Measurements from ENCODE around the gene FNDC5. TPM values are rescaled to one million over a fixed set of nuclear protein-coding genes. Genes with fewer than 3 reads are reported as not detected.

Gene FNDC5
- polyA plus RNA-seq, 1 donor, result 209 TPM

DNA sequence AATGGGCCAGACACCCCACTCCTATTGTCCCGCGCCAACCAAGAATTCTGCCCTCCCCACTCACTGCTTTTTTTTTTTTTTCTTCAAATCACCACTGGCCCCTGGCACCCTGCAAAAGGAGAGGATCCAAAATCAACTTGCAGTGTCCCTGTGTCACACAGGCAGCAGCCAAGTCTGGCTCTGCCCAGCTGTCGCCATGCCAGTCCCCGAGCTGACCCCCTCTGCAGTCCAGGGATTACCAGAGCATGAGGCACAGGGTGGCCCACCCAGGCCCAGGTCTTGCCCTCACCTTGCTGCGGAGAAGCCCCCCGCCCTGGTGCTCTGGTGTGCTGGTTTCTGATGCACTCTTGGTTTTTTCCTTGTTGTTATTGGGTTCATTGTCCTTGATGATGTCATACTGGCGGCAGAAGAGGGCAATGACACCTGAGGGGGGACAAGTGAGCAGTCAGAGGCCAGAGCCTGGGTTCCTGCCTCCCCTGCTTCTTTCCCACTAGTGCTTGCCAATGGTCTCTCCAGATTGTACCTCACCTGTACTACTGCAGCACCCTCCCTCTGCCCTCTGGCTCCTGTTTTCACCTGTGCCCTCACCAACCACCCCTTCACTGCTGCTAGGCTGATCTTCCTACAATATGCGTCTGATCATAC is 6.2 kb downstream of the FNDC5 start:
- DNase-seq, result no peak

DNA sequence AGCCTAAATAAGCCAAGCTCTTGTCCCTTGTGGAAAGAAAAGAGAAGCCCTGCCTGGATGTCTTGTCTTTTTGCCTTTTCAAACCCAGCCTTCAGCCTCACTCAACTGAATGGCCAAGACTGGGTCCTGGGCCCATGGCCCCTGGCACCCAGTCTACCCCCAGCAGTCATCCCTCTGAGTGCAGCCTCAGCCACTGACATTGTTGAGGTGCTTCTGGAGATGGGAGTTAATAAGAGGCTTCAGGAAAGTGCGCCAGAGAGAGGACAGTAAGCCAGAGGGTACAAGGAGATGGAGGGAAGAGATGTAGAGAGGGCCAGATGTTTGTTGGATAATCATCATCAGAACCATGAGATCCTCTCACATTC is 6.8 kb downstream of the FNDC5 start:
- DNase-seq, result no peak

DNA sequence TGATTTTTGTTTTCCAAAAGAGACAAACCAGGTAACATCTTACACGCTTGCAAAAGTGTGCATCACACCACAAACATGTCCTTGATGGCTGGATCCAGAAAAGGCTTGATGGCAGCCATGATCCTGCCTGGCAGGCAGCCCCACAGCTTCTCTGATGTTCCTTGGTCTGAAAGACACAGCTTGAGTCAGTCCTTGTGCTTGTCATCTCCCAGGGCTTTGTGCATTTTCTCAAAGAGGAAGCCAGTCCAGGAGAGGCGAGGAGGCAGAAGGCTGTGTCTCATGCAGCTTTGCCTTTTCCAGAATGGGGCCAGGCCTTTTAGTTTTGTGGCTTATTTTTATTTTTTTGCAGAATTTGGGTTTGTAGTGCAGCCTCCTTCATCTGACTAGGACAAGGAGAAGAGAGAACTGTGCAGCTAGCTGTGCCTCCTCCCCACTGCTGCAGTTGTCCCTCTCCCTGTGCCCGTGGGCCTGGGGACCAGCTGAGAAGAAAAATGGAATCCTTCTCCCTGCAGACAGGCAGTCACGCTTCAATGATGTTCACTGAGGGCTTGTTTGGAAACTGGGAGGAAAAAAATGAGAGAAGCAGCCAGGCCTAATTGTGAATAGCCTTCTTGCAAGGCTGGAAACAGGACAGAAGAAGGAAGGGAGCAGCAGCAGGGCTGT is 7.4 kb downstream of the FNDC5 start:
- no peak for DNase-seq

DNA sequence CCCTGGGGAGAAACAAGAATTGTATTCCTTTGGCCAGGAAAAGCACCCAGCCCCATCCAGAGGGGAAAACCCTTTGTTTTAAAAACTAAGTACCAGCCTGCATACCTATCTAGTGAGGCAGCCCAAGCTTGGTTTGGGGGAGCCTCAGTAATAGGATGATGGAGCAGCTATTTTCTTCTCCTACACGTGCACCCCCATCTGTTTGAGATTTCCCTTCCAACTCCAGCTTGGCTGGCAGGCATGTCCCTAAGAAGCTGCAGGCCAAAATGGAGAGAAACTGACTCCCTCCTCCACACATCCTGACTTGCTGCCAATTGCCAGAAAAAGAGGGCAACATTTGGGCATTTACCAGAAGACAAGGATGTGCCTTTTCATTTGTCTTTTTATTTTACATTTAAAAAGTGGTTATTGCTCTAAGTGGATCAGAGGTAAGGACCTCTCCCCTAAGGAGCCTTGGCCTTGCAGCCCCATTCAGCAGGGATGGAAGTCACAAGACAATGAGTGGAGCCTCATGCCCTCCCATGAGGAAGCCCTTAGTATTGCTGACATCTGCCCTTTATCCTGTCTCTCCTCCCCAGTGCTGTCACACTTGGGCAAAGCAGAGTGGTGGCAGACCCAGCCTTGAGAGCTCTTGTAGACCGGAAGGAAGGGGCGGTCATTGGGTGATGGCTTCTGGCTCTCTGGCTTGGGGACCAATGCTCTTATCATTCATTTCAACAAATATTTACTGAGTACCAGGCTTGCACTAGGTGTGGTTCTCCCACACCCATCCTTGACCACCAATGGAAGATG is 8.6 kb downstream of the FNDC5 start:
- no peak for DNase-seq

DNA sequence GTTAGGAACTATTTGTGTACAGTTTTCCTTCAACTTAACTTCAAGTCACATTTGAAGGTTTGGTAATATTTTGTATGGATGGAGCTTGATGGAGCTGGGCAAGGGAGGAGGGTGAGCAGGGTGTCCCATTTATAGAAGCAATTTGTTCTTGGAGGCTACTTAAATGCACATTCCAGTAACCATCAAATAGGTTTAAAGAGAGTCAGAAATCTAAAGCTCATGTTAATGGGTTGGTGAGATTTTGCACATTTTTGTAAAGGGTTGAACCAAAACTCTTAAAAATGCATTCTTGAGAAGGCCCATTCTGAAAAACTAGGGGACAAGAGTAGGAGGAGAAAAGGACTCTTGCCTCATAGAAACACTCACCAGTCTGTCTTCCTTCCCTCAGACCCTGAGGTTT is 10.1 kb downstream of the FNDC5 start:
- no peak for DNase-seq

DNA sequence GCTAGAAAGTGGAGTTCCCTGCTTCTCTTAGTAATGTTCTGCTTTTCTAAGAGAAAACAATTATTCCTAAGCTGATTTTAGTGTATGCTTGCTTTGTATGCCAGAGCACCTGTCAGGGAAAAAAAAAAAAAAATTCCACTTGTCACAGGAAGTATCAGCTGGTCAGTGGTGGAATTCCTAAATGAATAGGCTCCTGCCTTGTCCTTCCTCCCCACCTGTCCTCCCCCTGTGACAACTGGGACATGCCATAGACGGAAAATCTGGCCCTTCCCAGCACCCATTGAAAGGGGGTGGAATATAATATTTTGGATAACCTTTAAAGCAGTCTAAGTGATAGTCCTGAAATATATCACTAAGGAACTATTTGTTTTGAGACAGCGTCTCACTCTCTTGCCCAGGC is 10.8 kb downstream of the FNDC5 start:
- no peak for DNase-seq

DNA sequence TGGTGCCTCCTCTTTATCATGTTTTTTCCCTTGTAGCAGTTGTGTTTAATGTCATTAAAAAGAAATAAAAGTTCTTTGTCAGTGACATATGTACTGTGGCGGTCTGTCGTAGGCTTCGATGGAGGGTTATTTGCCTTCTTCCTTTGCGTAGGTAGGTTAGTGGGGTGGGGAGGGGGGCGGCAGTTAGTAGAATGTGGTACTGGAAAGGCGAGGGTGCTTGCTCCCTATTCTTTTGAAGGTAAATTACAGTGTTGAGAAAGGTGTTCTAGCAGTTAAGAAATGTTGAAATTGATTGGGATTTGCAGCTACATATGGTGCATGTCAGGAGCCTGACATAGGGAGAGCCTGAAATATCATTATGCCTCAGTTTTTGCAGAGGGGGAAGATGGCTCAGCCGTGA is 11.9 kb downstream of the FNDC5 start:
- no peak for DNase-seq

DNA sequence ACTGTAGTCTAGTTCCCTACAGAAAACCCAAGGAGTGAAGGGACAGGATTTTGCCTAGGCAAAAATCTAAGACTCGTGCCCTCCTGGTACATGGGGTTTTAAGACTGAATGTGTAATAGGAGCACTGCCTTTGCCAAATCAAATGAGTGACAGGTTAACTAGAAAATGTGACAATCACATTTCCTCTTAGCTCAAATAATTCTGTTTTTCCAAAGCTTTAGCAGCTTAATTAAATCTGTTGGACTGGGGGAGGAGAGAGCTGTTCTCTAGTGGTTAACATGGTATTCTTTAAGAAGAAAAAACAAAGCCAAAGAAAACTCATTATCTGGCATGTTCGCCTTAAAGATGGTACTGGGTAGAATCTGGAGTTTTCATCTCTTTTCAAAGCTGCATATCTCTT is 12.6 kb downstream of the FNDC5 start:
- no peak for DNase-seq

DNA sequence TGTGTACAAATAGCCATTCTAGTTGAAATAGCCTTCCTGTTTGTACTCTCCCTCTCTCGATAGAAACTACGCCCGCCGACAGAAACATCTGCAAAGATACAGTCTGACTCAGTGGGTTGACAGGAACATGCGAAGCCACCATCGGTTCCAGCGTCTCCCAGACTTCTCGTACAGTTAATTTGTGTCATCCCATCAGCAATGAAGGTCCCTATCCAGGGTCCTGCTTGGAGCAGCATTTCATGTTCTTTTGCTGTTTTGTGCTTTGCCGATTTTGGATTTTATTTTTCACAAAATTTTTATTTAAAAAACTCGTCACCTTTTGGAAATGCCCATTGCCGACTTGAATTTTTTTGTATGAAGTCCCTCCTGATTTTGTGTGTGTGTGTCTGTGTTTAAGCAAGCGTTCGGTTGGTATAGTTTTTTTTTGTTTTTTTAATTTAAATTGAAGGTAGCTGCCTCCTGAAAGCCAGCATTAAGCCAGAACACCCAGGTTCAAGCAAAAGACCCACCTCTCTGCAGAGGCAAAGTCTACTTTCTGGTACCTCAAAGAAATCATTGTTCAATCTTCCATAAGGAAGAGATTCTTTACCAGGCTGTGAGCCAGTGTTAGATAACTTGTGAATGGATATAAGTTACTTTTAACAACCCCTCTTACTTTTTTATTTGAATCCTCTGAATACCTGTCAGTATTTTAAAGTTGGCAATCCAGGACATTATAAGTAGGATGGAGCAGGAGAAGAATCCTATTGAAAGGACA is 14.7 kb downstream of the FNDC5 start:
- no peak for DNase-seq

DNA sequence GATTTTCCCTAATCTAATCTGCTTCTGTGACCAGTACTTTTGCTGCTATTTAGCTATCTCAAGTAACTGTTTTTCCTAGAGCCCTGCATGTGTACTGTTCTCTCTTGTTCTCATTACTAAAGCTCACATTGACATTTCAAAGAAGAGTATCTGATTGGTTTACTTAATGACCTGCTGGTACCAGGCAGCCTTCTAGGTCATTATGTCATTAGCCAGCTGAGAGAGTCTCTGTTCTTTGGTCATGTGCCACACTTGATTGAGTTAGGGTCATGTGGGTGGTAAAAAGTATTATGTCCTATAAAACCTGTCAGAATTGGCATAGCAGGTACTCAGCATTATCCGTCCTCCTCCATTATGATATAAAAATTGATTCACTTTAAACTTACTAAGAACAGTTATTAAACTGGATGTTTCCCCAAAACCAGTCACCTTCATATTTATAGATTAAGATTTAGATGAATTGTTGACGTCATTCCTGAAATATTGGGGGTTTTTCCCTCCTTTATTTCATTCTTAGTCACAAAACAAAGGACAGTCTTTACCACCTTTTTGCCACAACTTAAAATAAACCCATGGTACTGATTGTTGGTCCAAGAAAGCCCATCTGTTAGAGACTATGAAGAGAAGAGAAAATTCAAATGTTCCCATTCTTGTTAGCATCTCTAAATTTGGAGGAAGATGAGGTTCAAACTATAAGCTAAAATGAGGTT is 22.2 kb downstream of the FNDC5 start:
- DNase-seq, result no peak

DNA sequence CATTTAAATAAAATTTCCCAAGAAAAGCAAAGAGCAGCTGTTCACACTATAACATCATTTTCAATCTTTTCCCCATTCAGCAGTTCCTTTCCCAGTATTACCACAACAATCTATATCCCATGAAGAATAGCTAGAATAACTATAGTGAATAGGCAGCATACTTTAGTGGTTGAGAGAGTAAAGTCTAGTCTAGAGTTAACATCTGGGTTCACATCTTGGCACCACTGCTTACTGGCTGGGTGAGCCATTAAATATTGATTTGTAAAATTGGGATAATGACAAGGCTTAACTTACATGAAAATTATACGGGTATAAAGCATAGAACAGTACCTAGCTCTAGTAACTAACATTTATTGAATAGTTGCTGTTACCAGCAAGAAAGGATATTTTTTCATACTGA is 38.8 kb downstream of the FNDC5 start:
- DNase-seq, result no peak

DNA sequence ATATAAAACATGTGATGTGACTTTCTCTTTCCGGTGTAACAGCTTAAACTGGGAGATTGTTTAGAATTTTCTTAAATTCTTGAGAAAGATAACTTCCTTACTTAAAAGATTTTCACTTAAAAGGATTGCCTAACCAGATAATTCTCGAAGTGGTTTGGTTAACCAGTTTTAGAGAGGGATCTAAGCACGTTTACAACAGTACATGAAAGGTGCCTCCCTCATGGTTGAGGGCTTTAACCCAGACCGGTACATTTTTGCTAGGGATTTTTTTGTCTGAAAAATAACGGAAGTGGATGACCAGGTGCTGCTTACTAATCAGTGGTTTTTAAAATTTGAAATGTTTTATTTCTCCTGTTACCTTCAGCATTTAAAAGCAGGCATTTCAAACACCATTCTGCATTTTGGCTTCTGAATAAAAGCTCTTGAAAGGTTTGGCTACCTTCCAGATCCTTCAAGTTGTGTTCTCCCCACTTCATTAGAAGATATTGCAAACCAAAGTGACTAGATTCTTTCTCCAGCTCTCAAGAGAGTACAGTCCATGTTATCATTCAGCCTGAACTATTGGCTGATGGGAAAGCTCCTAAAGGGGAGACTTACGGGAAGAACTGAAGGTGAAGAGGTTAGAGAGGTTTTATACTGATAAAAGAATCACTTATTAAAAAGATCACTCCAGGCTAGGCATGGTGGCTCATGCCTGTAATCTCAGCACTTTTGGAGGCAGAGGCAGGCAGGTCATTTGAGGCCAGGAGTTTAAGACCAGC is 40.4 kb downstream of the FNDC5 start:
- DNase-seq, result no peak

DNA sequence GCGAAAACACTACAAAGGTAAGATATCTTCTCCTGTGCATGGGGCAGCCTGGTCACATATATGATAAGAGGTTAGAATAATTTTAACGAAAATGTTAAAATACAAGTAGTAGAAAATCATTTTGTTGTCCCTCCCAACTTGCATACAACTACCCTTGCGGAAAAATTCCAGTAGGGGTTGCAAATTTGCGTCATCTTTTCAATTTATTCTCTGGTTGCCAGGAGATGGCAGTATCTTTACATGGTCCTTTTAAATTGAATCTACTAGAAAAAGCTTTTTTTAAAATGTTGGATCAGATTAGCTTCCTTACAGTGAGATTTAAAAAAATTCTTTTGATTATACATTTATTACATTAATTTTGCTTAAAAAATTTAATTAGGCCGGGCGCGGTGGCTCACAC is 42.4 kb downstream of the FNDC5 start:
- peak; percentile 31 for DNase-seq

DNA sequence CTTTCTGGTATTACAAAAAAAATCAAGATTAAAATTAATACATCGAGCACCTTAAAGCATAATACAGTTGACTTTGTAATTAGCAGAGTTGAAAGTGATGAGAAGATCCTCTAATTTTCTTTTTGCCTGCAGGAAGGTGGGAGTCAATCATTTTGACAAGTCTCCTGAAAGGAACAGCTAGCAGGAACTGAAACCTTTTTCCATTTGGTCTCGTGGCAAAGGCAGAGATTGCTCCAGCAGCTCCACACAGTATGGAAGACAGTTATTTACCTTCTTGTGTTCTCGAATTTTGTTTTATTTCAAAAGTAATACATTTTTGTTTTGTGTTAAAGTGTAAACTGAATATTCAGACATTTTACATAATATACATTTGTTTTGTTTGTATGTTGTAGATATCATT is 45.5 kb downstream of the FNDC5 start:
- no peak for DNase-seq

DNA sequence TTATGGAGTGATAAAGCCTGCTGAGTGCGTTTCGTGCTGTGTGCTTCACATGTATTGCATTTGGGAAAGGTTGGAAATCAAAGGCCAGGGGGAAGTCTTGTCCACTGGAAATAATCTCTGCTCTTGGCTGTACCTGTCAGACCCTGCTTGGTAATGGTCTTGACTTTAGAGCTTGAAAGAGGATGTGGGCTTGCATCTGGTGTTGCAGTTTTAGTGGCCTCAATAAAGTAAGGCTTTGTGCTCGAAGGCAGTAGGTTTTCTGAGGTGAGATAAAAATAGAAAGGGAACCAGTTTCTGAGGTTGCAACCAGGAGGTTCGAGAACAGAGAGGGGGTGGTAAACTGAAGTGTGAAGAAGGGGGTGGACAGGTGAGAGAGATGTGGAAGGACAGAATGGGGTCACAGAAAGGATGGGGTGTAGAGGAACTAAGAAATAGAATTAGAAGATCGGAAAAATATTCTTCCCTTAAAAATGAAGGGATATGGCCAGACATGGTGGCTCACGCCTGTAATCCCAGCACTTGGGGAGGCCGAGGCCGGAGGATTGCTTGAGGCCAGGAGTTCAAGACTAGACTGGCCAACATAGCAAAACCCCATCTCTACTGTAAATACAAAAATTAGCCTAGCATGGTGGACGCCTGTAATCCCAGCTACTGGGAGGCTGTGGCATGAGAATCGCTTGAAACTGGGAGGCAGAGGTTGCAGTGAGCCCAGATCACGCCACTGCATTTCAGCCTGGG is 51.7 kb downstream of the FNDC5 start:
- no peak for DNase-seq

DNA sequence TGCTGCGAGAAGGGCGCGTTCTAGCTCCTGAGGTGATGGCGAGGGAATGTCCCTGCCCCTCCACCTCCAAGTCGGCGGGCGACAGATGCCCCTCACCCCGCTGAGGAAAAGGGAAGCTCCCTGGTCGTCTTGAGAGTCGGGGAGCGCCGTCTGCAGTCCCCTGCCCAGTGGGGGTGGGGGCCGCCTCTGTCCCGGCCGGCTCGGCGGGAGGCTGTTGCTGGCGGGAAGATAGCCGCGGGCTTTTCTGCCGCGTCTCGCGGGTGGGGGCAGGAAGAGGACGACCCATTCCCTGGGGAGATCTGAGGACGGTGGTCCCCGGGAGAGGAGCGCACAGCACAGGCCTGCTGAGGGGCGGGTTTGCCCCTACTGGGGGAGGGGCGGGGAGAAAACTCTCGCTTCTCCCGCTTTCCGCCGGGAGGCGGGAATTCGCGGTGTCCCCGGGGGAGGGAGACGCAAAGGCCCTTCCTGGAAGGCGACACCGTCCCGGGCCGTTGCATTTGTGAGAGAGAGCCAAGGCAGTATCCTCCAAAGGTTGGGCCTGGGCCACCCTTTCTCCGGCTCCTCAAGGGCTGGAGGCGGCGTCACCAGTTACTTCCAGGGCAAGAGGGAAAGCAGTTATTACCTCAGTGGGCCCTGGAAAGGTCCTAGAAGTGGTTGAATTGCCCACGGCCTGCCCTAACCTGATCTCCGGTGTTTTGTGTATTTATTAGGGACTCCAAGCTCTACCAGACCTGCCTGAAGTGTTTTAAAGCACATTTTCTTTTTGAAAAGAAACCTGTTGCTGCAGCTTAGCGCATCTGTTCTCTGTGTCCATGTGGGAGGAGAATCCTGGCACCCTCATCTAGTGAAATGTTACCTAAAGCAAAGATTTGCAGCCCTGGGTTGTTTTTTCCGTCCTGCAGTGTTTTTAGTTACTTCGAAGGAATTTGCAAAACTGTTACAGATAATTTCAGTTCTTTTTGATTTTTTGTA is 52.6 kb downstream of the FNDC5 start:
- DNase-seq, result peak; percentile 70

DNA sequence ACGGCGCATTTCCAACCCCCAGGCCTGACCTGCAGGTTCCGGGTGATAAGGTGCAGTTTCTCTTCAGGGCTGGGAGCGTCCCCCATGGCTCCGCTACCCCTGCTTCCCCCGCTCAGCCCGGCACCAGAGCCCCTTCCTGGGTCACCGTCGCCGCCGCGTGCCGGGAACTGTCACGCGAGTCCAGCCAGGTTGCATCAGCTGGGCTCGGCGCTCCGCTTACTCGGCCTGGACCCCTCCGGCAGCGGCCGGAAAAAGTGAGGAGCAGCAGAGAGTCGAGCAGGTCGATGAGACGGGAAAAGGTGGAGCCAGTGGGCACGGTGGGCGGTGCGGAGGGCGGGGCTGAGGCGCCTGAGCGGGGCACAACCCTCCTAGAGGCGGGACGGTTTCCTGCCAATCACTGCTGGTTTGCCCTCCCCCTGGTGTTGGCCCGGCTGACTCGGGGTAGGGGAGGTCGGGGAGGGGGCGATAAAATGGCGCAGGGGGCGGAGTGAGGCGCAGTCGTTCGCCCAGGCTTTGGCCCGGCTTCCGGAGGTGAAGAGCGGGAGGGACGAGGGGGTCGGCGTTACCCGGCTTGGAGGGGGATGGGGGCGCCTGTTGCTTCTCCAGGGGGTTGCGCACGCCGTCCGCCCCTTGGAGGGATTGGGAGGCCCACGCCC is 53.4 kb downstream of the FNDC5 start, which contains the start of the genes S100PBP and YARS1:
S100PBP (plus strand) TSS at position 495 of the 656 bp plus-strand sequence. CDS start 8,447 bp downstream, outside the sequence.
YARS1 (minus strand) TSS at position 200 of the 656 bp plus-strand sequence; CDS start at position 86, 114 bp downstream.
- DNase-seq, result peak; percentile 99

DNA sequence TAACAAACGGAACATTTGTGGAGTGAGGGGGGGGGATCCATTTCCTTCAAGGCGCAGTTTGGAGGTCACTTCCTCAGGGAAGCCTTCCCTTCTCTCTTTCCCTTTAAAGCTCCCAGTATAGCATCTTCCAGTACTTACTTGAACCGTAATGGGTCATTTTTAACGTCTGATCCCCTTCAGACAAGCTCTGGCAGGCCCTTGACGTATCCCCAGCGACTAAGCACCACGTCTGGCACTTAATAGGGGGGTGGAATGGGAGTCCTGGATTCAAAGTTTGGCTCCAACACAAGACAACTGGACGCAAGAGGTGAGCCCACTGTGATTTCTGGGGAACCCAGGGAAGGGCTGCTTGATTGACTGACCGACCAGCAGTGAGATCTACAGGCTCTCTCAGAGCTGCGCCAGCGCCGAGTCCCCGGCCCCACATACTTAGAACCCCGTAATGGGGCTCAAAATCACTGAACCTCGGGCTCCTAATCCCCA is 54.0 kb downstream of the FNDC5 start:
- no peak for DNase-seq
